NOMO-1 treated with dmso at 0.1 percent for 144 hours (cell line): ENCODE data around the gene AOPEP.

Experiments used
- DNase-seq: peaks from one replicate; lab custom pipeline; 2025; ENCODE audit not compliant: unreplicated experiment; lab: John Stamatoyannopoulos, UW

Gene AOPEP, protein sequence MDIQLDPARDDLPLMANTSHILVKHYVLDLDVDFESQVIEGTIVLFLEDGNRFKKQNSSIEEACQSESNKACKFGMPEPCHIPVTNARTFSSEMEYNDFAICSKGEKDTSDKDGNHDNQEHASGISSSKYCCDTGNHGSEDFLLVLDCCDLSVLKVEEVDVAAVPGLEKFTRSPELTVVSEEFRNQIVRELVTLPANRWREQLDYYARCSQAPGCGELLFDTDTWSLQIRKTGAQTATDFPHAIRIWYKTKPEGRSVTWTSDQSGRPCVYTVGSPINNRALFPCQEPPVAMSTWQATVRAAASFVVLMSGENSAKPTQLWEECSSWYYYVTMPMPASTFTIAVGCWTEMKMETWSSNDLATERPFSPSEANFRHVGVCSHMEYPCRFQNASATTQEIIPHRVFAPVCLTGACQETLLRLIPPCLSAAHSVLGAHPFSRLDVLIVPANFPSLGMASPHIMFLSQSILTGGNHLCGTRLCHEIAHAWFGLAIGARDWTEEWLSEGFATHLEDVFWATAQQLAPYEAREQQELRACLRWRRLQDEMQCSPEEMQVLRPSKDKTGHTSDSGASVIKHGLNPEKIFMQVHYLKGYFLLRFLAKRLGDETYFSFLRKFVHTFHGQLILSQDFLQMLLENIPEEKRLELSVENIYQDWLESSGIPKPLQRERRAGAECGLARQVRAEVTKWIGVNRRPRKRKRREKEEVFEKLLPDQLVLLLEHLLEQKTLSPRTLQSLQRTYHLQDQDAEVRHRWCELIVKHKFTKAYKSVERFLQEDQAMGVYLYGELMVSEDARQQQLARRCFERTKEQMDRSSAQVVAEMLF

DNA sequence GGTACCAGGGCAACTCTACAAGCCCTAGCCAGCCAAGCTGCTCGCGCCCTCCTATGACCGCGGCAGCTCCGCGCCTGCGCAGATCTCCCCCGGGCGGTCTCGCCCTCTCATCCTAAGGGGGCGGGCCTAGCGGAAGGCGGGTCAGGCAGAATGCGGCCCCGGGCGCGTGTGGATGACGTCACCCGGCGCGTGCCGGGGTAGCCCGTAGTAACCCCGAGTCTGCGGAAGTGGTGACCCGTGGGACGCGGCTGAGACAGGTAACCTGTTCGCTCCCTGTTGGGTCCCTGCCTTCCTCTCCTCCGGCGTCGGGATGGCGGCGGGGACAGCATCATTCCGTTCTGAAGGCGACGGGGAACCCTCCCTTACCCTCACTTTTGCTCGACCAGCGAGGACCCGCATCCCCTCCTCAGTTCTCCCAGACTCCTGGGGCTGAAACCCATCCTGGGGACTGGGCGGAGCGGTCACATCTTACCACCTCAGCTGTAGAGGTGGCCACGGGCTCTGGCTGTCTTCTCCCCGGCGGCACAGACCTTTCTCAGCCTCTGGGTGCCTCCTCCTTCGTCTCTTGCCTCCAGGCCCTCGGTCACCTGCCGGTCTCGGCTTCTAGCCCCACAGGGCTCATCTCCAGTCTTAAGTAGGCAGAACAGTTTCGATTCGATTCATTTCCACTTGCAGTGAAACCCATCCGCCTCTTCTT, at the start of gene AOPEP:
AOPEP (plus strand) TSS at position 205 of the 697 bp plus-strand sequence. CDS start 33,085 bp downstream, outside the sequence.
- DNase-seq: peak; percentile 93

DNA sequence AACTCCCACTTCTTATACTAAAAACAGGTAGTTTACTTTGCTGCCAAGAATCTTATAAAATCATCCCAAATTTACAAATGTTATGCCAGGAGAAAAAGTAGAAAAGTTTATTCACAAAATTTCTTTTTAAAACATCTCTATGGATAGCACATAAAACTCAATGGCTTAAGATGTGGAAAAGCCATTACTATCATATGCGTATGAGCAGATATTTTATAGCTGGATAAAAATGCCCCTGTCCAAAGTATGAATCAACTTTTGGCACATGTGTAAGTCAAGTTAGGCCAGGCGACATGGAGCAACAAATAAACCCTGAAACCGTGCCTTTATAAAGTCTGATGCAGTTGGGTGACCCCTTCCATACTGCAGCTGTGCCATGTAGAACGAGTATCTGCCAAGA, 48.6 kb upstream of the AOPEP start:
- no peak for DNase-seq

DNA sequence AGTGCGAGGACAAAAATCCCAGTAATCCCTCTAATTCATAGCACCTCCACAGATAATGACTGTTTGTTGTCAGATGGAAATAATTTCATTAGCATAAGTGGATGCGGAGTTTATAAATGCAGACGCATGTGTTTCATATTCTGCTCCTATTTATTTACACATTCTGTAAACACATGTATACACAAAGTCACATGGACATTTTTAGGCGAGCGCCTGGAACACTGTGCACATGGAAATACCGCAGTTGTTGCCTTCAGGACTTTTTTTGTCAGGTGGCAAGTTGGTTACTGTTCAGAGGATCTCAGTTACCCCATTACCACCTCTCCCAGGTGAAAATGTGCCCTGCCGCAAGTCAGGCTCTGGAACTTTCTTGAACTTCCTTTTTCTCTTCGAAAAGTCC, 46.9 kb upstream of the AOPEP start:
- no peak for DNase-seq

DNA sequence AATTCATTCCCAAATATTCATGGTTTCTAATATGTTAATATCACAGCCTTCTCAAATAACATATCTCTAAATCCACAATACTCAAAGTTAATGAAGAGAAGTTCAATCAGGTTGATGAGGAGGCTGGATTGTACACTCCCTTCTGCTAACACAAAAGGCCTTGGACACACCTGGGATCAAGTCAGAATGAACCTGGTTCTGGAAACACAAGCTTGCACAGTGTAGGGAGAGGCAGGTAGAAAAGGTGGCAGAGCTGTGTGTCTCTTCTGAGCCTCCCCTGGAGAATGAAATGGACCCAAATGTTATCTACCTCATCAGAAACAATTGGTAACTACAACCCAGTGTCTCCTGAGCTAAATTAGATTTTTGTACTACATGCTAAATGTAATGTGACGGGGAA, 46.5 kb upstream of the AOPEP start:
- no peak for DNase-seq

DNA sequence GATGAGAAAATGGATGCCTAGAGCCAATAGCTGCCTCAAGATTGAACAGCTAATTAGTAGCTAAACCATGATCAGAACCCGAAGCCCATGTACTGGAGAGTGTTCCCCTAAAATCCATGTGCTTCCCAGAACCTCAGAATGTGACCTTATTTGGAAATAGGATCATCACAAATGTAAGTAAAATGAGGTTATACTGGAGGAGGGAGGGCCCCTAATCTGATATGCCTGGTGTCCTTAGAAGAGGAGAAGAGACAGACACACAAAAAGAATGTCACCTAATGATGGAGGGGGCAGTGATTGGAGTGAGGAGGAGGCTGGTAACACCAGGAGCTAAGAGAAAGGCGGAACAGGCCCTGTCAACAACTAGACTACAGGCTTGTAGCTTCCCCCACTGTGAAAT, 45.9 kb upstream of the AOPEP start:
- no peak for DNase-seq

DNA sequence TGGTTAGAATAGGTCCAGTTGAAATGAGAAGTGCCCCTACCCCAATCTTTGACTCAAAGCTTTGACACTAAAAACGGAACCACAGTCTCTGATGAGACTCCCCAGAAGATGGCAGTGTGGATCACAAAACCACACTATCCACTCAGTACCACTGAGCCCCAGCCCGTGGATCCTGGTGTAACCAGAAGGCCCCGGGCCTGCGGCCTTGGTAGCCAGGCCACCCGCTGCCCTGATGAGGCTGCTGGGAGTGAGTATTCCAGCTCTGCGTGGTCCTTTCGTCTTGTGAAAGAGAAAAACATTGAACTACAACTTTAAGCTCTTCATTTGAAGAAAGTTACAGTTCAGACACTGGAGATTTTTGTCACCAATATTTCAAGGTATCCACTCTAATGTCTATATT, 45.0 kb upstream of the AOPEP start:
- no peak for DNase-seq

DNA sequence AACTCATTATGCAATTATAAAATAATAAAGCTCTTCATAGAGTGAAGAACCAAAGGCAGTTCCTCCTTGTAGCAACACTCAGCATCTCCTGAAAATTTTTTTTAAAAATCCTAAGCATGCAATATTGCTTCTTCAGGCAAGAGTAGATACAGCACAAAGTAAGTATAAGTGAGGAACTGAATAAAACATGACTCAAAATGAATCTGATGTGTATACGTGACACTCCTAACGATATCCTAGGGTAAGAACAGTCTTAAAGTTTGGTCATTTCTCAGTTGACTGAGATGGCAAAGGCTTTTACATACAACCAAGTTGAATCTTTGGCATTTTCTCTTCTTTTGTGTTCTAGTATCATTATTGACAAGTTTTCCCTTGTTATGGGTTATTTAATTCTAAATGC, 41.1 kb upstream of the AOPEP start:
- no peak for DNase-seq

DNA sequence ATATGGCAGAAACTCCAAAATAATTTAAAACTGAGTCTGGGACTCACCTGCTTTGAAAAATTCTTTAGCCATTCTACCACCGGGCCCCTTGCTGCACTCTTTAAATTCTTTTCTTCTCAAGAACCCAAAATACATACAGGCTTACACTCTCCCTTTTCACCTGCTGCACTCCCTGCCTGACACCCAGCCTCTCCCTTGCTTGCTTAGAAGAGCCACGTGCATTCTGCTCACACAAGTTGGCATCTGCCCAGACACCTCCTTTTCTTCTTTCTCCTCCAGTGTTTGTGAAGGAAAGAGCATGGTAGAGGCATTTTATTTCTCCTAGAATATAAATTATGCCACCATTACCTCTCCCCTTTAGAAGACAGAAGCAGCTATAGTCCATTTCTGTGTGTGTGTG, 39.0 kb upstream of the AOPEP start:
- no peak for DNase-seq

DNA sequence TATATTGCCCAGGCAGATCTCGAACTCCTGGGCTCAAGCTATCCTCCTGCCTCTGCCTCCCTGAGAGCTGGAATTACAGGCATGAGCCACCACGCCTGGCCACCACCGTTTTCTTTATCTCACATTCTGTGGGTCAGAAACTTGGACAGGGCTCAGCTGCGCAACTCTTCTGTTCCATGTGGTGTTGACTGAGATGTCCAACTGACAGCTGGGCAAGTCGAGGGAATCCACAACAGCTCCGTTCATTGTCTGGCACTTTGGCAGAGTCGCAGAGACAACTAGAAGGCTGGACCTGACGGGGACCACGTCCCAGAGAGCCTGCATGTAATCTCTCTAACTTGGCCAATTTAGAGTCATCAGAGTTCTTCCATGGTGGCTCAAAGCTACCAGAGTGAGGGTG, 36.2 kb upstream of the AOPEP start:
- no peak for DNase-seq

DNA sequence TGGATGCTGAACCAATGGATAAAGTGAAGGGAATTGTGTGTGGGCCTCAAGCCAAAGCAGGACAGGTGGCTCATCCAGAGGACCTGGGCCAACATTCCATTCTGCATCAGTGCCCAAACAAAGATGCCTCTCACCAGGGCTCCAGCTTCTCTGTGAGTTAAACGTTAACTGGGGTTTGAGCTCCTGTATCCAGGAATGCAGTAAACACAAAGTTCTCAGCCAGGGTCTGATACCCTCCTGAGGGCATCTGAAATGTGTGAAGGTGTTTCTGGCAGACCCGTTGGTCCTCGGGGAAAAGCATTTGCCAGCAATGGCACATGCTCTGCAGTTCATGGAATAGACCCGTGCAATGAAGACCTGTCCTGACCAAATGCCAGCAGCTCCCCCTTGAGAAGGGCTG, 33.9 kb upstream of the AOPEP start:
- no peak for DNase-seq

DNA sequence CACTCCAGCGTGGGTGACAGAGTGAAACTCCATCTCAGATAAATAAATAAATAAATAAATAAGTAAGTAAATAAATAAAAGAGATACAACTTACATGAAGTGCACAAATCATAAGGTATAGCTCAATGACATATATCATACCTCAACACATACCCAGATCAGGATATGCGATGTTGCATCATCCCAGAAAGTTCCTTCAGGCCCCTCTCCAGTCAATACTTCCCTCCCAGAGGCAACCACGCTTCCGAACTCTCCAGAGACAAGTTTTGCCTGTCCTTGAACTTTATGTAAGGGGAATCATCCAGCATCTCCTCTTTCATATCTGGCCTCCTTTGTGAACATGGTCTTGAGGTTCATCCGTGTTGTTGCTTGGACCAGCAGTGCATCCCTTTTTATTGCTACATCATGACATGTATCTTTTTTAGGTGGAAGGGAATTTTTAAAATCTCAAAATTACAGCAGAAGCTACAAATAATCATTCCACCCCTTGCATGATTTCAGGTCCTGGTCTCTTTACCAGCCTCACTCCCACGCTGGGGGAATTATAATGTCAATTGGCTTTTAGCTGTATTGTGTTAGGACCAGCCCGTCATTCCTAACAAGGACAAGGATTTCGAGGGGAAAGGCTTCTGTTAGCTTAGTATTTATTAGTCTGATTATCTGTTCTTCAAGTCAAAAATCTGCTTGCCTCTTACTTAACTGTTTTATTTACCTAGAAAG, 32.9 kb upstream of the AOPEP start:
- DNase-seq: no peak

DNA sequence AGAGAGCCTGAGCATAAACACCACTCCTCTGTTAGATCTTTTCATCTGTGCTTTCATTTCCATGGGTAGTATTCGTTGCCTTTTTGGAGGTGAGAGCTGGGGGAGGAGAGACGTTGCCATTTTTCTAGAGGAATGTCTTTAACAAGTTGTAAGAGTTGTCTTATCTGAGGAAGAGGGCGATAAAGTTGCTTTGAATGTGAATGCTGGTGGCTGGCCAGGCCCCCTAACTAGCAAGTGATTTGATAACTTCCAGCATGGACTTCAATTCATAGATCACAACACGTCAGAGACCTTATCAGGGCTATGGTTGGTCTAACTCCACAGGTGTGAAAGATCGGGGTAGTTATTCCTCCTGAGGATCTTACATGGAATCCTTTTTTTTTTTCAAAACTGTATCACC, 30.0 kb upstream of the AOPEP start:
- no peak for DNase-seq

DNA sequence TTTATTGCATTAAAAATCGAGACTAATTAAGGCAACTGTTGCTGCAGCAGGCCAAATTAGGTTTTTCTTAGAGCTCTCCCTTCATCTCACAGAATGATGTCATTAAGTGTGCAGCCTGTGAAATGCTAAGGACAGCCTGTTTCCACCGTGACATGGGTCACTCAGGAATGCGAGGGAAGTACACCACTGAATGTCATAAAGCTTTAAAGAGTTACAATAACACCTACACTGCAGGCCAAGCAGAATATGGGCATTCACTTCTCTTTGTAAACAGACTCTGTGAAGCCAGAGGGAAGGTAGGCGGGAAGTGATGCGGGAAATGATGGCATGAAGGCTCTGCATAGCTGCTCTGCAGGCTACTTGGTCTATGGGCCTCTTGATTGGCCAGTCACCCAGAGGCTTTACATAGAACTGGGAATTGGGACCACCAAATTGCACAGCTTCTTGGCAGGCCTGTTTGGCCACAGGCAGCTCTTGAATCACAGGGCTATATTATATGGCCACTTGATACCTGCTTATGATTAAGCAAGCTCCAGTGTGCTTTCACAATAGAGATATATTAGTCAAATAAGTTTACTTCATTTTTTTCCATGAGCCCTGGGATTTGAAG, 28.4 kb upstream of the AOPEP start:
- DNase-seq: no peak

DNA sequence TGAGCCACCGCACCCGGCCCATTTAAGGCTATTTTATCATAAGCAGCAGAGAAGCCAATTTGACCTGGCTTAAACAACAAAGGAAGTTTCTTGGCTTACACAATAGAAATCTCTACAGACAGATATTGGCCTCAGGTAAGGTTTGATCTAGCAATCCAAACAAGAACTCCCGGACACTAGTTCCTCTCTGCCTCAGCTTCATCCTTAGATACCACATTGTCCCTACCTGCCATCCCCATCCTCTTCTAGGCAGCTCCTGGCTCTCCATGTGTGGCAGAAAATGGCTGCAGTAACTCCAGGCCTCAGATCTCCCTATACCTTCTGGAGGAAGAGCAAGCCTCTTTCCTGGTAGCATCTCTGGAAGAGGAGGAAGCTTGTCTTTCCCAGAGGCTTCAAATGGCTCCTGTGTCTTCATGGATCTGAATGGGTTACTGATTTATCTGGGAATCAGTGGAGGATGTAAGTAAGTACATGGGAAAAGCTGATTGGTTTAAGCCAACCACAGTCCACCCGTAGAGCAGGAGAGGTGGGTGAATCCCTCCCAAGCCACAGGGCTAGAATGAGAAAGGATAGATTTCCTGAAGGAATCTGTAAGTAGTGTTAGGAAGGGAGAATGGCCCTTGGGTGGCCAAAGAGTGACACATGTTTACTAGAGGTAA, 26.7 kb upstream of the AOPEP start:
- no peak for DNase-seq

DNA sequence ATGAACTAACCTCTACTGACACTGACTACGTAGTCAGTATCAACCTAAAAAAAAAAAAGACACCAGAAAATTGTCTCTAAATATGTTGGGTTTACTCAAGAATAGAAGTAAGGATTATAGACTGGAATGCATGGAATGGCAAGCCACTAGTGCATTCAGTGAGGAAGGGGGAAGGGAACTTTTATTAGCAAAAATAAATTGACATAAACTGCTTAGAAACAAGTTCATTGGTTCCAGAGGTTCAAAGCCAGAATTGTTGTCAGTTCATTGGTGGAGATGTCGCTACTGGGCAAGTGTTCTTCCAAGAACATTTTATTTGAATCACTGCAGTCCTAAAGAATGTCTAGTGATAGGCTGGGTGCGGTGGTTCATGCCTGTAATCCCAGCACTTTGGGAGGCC, 26.1 kb upstream of the AOPEP start:
- DNase-seq: no peak

DNA sequence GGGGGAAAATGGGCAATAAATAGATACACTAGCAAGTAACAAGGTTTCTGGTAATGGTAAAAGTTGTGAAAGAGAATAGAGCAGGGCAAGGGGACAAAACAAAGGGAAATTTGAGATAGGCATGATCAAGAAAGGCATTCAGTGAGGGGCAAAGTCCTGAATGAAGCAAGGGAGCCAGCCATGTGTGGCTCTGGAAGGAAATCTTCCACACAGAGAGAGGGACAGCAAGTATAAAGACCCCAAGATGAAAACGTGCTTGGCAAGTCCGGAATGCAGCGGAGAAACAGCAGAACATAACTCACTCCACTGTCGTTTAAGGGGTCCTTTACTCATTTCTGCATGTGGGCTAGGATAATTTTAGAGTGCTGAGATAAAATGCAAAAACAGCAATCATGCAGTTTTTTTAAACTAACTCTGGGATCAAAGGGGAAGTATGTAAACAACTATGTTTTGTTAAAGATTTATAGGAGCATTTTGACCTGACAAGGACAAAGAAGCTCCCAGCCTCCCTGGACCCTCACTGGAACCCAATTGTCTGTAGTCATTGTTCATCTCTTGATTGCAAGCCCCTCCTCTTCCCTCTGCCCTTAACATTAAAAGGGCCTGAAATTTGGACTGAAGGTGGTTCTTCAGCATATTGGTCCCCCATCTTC, 22.9 kb upstream of the AOPEP start:
- no peak for DNase-seq

DNA sequence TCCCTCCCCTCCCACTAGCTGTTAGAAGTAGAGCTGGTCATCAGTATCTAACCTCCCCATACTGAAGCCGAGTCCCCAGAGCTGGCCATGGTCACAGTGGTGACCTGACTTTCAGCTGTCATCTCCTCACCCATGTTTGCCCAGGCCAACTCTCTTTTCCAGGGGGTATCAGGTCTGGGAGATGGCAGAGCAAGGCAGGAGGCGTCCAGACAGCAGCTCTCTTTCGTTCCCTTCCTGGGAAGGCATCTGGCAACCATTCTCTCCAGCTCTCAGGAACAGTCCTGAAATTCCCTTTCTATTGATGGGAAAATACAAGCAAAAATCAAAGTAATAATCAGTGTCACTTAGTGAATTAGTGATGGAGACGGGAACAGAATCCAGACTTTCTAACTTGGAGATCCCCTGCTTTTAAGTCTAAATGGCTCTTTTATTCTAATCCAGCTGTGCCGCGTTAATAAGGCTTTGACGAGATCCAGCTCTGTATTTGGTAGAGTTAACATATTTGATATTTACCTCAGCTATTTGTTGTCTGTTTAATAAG, 21.3 kb upstream of the AOPEP start:
- DNase-seq: no peak

DNA sequence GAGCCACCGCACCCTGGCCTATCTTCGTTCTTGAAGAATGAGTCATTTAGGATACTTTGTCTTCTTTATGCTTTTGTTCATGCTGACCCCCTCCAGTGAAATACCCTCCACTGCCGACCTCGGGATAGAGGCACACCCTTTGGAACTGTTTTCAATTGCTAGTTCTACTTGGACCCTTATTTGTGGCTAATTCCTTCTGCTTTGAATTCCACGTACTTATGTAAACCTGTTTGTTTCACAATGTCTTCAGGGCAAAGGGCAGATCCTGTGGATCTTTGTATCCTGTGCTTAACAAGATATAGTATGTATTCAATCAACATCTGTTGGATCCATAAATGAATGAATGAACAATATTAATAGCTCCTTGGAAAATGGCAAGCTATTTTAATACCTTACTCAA, 19.6 kb upstream of the AOPEP start:
- no peak for DNase-seq

DNA sequence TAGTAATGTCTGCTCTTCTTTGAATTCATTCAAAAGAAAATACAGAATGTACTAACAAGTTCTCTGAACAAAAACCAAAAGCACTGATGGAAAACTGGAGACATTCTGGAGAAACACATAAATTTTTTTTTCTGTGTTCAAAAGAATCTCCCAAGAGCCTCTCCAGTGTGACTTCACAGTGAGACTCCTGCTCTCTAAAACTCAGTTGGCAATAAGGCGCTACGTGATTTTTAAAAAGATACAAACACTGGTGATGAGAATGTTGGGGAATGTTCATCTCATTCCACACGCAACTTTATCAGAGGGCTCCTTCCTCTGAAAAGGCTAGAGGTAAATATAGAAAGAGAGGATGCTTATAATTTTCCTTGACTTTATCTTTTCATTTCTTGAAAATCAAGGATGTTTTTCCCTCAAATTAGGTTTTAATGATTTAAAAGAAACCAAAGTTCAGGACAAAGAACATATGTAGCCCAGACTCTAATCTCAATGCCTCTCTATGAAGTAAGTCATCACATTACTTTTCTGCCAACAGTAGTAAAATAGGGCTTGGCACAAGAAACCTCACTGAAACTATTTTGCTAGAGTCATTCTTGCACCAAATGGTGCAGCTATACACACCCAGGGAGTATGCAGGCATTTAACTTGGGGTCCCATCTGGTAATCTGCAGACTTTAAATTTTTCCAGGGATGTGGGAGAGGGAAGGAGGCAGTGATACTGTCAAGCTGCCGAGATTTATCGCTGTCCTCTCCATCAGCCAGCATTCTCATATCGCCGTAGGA, 12.9 kb upstream of the AOPEP start:
- no peak for DNase-seq
